Stimulated activated effector memory CD8-positive, alpha-beta T cell treated with anti-CD3 and anti-CD28 coated beads, Interleukin-12 subunit alpha, Interleukin-12 subunit beta, amount 100 ng/mL, for 72 hours (primary cell): ENCODE results near the gene DSP.

ENCODE experiments used
- ATAC-seq: fragments of 150-1000 bp; cut with Tn5 transposase; 2 replicates; pipeline ENCODE4 v1.10.0; 2021
- DNase-seq, 2 donors: peaks; one replicate each; pipeline ENCODE4 v3.0.0; 2021 to 2022; ENCODE audit warnings: low spot score in 2 of 2
- H3K27ac Mint-ChIP-seq: one replicate; pipeline ENCODE4 v1.8.0; 2022; ENCODE audit warnings: mild to moderate bottlenecking, mixed read lengths
- H3K36me3 Mint-ChIP-seq: one replicate; pipeline ENCODE4 v1.8.0; 2022; ENCODE audit warnings: mild to moderate bottlenecking, mixed read lengths
- H3K4me1 Mint-ChIP-seq: one replicate; pipeline ENCODE4 v1.8.0; 2022; ENCODE audit warnings: mixed read lengths
- H3K4me3 Mint-ChIP-seq: one replicate; pipeline ENCODE4 v1.8.0; 2022; ENCODE audit warnings: mild to moderate bottlenecking, mixed read lengths
- H3K9me3 Mint-ChIP-seq: one replicate; pipeline ENCODE4 v1.8.0; 2022; ENCODE audit warnings: mixed read lengths

Gene DSP

DNA sequence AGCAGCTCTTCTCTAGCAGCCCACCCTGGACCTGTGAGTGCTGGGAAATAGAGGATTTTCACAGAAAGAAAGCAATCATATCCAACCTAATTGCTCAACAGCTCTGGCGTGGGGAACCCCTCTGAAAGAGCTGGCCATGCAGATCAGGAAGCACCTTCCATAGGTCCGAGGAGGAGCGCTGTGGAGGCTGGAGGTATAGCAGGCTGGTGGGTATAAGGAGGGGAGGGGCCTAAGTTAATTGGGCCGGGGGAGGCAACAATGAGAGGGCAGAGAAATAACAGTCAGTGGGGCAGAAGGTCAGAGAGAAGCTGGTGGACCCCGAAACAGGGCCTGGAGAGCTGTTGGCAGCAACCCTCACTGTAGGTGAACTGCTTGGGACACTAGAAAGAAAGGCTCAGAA is 89.3 kb downstream of the DSP start:
- no peaks in the 10 kb centered on the region for H3K4me1 Mint-ChIP-seq
- ATAC-seq = no peak

GRCh38 chr6:7631466-7631865 is 90.0 kb downstream of the DSP start:
- Mint-ChIP-seq H3K27ac (no peak overlapping the region), H3K4me1 (no peaks in the 10 kb centered on the region), H3K36me3 (no peaks in the 10 kb centered on the region), H3K9me3 (no peaks in the 10 kb centered on the region), H3K4me3 (no peak overlapping the region)
- DNase-seq (no peak), ATAC-seq (no peak)

More for the DNA sequence above, 89.3 kb downstream of the DSP start:
- DNase-seq = no peak
- Mint-ChIP-seq H3K36me3 (no peaks in the 10 kb centered on the region), H3K4me3 (no peak overlapping the region), H3K27ac (no peak overlapping the region), H3K9me3 (no peaks in the 10 kb centered on the region)

DNA sequence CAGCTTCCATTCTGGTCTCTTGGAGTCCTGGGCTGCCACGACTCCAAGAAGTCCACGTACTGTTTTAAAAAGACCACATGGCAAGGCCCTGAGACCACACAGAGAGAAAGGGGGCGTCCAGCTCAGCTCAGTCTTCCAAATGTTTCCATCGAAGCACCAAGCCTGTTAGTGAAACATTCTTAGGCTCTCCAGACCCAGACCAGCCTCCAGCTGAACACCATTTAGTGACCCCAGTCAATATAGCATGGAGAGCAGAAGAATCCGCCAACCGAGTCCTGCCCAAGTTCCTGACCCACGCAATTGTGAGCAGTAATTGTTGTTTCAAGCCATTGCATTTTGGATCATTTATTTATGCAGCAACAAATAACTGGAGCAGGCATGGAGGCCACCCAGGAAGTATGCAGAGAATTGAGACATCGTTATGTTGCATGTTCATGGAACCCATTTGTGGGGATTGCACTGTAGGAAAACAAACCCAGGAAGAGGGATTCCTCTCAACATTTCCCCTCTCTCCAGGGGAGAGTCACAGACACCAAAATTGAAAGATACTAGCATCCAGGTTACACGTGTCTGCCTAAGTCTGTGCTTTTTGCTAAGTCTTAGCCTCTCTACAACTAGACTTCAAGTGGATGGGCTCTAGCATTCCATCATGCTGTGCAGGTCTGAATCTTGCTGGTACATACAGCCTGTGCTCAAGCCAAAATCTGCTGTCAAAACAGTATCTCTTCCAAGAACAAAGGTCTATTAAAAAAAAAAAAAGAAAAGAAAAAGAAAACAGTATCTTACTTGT is 91.2 kb downstream of the DSP start:
- Mint-ChIP-seq H3K4me3 (no peak overlapping the region), H3K36me3 (no peaks in the 10 kb centered on the region), H3K9me3 (no peaks in the 10 kb centered on the region), H3K4me1 (no peaks in the 10 kb centered on the region), H3K27ac (no peak overlapping the region)
- DNase-seq (no peak), ATAC-seq (no peak)

DNA sequence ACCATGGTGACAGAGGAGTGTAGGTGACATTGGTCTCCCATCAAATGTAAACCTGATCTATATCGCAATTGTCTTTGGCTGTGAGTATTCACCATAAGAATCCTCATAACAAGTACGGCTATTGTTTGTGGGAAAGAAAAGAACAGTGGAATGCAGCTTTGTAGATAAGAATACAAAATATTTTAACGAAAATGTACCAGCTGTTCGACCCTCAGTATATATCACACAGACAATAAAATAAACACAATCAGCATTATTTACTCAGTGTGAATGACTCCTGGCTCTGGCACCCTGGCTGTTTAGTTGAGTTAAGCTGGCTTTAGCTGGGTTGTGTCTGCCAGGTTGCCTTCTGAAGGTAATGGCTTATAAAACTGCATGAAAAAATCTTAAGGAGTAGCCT is 91.9 kb downstream of the DSP start:
- H3K27ac Mint-ChIP-seq = no peak overlapping the region
- H3K4me3 Mint-ChIP-seq = no peak overlapping the region
- DNase-seq (no peak), ATAC-seq (no peak)
- H3K4me1 Mint-ChIP-seq = no peaks in the 10 kb centered on the region
- H3K36me3 Mint-ChIP-seq = no peaks in the 10 kb centered on the region
- no peaks in the 10 kb centered on the region for H3K9me3 Mint-ChIP-seq

DNA sequence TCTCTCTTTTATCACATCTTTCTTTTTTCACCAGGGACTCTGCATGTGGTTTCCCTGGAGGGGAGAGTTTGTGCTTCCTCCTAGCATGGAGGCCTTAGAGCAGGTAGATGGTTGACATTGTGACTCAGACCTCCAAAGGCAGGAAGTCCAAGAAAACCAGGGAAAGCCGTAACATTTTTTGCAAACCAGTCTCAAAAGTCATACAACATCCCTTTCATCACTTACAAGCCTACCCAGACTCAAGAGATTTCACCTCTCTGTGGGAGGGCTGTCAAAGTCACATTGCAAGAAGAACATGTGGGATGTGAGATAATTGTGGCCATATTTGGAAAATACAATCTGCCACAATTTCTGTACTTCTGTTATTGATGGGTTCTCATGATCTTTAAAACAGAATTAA is 94.7 kb downstream of the DSP start:
- Mint-ChIP-seq H3K4me3 (no peak overlapping the region), H3K4me1 (no peaks in the 10 kb centered on the region), H3K36me3 (no peaks in the 10 kb centered on the region), H3K27ac (no peak overlapping the region), H3K9me3 (no peaks in the 10 kb centered on the region)
- DNase-seq (no peak), ATAC-seq (no peak)
